B cell (primary cell): ENCODE measurements around the gene CIC.

Experiments
- CTCF ChIP-seq: fragments of 200-600 bp; IDR thresholded peaks from one replicate; pipeline ENCODE4 v1.8.0; 2022; ENCODE audit warnings: antibody characterized with exemption, mild to moderate bottlenecking
- EZH2 ChIP-seq: IDR thresholded peaks from 2 replicates; pipeline ENCODE4 v1.6.1; 2012; ENCODE audit warnings: borderline replicate concordance, low read depth, mild to moderate bottlenecking, moderate library complexity, low read length; ENCODE audit not compliant: insufficient read depth, poor library complexity, severe bottlenecking

GRCh38 chr19:42275103-42275502, 6.1 kb downstream of the CIC start:
- TF ChIP-seq CTCF (no peak), EZH2 (no peak)
